Measurements from ENCODE around the gene BCORL1.
A peak's percentile ranks its signal among the peaks of the same experiment; 100 is the strongest.

The BCORL1 gene

GRCh38 chrX:130071611-130072344, 89.3 kb downstream of the BCORL1 start:
- no peak for DNase-seq

- DNase-seq: no peak
These were observed 89.9 kb downstream of the BCORL1 start for GRCh38 chrX:130072345-130072740.

- no peak for DNase-seq
These were observed 93.3 kb downstream of the BCORL1 start for GRCh38 chrX:130075777-130076176.

- DNase-seq: peak; percentile 27
These were observed 97.5 kb downstream of the BCORL1 start for GRCh38 chrX:130079824-130080406.

GRCh38 chrX:130080791-130081367, 98.4 kb downstream of the BCORL1 start:
- no peak for DNase-seq

GRCh38 chrX:130081421-130082045, 99.1 kb downstream of the BCORL1 start:
- no peak for DNase-seq

GRCh38 chrX:130082244-130083106, 100.0 kb downstream of the BCORL1 start:
- no peak for DNase-seq

- DNase-seq: no peak
These were observed 100.7 kb downstream of the BCORL1 start for GRCh38 chrX:130083107-130083490.

- no peak for DNase-seq
These were observed 101.4 kb downstream of the BCORL1 start for GRCh38 chrX:130083656-130084382.

- no peak for DNase-seq
These were observed 102.3 kb downstream of the BCORL1 start for GRCh38 chrX:130084631-130085237.

- DNase-seq: no peak
These were observed 103.4 kb downstream of the BCORL1 start for GRCh38 chrX:130085551-130086446.

GRCh38 chrX:130086447-130087206, 104.2 kb downstream of the BCORL1 start:
- no peak for DNase-seq

GRCh38 chrX:130090364-130090763, 107.9 kb downstream of the BCORL1 start:
- no peak for DNase-seq

GRCh38 chrX:130091980-130092522, 109.6 kb downstream of the BCORL1 start:
- no peak for DNase-seq

GRCh38 chrX:130093271-130093670, 110.8 kb downstream of the BCORL1 start:
- DNase-seq: no peak

GRCh38 chrX:130094696-130095095, 112.3 kb downstream of the BCORL1 start:
- no peak for DNase-seq

GRCh38 chrX:130095249-130096030, 113.0 kb downstream of the BCORL1 start:
- DNase-seq: no peak

- DNase-seq: no peak
These were observed 115.2 kb downstream of the BCORL1 start for GRCh38 chrX:130097507-130098209.
